HPDE6-E6E7 (cell line): ENCODE data around the gene MED17.
"Not testable (repeated sequence)": the region's sequence is repeated elsewhere in the genome, so short reads cannot be mapped to it uniquely, and the experiment has no call there.

Experiments used
- DNase-seq: peaks from one replicate; pipeline ENCODE4 v3.0.0; 2011; ENCODE audit warnings: missing footprints; ENCODE audit errors: extremely low spot score

The MED17 gene

DNA sequence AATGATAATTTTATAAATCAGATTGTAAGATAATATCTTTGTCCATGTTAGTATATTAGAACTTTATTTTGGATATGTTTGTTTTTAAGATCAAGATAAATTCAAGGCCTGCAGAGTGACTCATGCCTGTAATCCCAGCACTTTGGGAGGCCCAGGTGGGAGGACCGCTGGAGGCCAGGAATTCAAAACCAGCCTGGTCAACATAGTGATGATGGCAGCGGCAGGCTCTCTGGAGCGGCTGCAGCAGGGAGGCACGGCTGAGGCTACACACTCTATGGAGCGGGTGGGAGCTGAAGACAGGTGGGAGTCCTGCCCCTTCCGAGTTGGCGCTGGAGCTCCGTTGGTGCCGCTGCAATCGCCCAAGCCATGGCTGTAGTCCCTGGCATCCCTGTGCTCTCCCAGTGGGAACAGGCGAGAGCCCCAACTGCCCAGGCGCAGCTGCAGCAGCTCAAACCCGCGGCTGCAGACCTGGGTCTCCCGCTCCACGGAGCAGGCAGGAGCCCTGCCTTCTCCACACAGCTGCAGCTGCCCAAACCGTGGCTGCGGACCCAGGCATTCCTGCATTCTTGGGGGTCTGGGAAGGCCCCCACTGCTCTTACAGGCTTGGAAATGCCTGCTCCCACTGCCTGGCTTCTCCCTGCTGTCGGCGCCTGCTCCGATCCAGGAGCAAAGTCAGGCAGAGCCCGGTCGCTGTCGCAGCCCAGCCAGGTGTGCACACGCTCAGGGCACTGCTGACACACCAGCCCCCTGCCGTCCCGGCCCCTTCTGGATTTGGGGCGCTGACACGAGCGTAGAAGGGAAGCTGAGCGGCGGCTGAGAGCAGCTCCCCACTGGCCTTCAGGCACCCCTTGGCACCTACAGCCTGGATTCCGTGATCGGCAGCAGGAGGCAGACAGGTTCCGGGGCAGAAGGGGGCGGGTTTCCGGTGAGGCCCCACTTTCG lies 25.9 kb upstream of the MED17 start:
- DNase-seq: no peak

DNA sequence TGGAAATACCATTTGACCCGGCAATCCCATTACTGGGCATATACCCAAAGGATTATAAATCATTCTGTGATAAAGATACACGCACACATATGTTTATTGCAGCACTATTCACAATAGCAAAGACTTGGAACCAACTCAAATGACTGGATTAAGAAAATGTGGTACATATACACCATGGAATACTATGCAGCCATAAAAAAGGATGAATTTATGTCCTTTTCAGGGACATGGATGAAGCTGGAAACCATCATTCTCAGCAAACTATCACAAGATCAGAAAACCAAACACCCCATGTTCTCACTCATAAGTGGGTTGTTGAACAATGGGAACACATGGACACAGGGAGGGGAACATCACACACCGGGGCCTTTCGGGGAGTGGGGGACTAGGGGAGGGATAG lies 25.0 kb upstream of the MED17 start:
- DNase-seq: not testable (repeated sequence)

DNA sequence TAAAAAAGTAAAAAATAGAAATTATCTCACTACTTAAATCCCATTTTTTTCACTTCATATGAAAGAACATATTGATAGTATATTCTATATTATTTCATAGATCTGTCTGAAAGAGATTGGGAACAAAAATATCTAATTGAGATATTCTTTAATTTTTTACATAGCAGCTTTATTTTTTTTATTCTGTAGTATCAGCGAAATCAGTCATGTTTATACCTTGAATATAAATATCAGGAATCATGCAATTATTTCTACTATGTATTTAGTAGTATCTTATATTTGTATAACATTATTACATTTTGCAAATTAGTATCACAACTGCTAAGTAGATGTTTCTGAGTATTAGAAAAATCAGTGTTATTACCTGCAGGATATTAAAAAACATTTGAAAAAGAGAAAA lies 22.2 kb upstream of the MED17 start:
- no peak for DNase-seq

DNA sequence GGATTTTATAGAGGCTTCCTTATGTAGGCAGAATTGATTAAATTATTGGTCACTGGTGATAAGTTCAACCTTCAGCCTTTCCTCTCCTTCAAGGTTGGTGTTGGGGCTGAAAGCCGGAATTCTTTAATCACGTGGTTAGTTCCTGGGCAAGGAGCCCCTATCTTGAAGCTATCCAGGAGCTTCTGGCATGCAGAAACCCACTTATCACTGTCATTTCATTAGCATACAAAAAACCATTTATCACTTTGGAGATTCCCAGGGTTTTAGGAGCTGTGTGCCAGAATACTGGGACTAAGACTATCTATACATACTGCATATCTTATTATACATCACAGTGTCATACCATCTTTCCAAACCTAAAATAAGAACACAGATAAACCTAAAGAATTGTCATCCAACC lies 18.5 kb upstream of the MED17 start:
- no peak for DNase-seq

DNA sequence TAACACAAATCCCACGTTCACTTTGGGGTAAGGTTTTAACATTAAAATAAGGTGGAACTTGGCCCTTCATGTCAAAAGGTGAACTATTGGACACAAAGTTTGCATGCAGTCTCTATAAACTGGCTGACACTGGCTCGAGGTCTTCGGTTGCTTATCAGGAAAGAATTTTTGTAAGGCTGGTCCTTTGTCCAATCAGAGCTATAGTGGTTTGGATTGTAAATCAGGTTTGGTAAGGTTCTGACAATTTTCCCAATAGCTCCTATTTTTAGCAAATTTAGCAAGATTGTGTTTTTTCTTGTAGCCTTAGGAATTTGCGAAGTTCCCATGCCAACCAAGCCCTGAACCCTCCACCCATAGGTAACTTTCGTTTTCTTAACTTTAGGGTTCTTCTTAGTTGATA lies 17.6 kb upstream of the MED17 start:
- DNase-seq: no peak

DNA sequence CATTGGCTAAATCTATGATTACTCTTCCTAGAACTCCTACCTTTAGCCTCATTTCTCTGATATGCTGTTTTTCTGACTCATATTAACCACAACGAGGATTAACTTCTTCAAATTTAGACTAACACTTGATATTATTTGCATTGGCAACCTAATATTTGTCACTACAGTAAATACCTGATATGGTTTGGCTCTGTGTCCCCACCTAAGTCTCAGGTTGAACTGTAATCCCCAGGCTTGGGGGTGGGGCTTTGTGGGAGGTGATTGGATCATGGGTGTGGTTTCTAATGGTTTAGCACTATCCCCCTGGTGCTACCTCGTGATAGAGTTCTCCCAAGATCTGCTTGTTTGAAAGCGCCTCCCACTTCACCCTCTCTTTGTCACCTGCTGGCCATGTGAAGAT lies 17.1 kb upstream of the MED17 start:
- no peak for DNase-seq

DNA sequence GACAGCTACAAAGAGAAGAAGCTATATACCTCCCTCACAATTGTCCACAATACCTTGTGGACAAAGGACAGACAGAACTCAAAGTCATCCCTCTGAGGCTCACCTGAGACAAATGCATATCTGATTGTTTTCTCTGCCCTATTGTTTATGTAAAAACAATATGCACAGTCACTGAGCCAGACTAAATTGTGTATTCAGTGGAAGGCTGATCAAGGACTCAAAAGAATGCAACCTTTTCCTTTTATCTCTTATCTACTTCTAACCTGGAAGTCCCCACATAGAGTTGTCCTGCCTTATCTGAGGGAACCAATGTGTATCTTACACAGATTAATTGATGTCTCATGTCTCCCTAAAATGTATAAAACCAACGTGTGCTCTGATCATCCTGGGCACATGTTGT lies 13.9 kb upstream of the MED17 start:
- DNase-seq: no peak

DNA sequence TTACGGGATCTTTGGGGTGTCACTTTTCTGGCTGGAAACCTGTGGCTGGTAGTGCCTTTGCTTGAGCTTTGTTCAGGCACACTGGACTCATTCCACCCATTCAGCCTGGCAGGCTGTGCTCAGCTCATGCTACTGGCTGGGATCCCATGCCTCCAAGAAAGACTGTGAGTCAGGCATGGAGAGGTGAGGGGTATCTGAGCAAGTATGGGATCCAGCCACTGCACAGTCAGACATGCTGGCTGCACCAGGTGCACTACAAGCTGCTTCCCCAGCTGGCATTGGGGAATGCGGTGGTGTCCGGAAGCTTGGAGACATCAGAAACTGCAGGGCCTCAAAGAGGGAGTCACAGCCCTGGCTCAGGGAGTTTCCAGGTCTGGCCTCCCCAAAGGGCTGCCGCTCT lies 12.0 kb upstream of the MED17 start:
- no peak for DNase-seq

DNA sequence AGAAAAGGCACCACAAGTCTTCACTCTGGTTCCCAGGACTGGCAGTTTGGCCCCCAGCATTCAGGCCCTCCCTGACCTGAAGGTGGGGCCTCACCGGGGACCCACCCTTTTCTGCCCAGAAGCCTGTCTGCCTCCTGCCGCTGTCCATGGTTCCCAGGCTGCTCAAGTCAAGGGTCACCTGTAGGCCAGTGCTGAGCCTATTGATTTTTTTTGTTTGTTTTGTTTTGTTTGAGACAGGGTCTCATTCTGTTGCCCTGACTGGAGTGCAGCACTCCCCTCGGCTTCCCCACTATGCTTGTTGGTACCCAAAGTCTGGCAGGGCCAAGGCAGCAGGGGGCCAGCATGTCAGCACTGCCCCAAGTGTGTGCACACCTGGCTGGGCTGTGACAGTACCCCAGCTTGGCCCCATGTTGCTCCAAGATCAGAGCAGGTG lies 11.0 kb upstream of the MED17 start:
- no peak for DNase-seq

DNA sequence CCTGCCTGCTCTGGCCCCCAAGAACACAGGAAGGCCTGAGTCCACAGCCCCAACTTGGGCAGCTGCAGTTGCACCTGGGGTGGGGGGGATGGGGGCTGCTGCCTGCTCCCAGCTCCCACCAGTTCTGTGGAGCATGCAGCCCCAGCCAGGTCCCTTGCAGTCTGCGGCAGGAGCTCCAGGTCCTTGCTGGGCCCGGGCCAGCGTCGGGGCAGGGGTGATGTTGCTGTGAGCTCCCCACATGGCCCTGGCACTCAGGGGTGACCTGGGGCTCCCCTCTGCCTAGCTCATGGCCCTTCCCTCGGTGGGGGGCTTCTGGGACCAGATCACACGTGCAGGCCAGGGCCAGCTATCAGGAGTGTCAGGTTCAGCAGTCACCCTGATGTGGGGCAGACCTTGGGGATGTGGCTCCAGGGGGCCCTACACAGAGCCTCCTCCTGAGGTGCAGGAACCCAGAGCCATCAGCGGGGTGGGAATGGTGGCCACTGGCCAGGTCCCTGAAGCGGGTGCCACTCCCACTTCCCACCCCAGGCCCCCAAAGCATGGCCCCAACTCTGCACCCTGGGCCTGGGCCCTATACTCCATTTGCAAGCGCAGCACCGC lies 10.4 kb upstream of the MED17 start:
- DNase-seq: no peak

DNA sequence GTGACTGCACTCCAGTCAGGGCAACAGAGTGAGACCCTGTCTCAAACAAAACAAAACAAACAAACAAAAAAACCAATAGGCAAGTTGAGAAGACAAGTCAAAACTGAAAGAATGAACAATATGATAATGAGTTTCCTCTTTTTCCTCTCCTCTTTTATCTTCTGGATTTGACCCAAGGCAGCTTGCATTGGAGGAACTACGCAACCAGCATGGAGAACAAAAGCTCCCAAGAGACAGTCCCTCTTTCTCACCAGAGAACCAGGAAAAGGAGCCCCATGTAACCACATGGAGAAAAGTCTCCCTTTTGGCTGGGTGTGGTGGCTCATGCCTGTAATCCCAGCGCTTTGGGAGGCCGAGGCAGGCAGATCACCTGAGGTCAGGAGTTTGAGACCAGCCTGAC lies 9.5 kb upstream of the MED17 start:
- DNase-seq: not testable (repeated sequence)

DNA sequence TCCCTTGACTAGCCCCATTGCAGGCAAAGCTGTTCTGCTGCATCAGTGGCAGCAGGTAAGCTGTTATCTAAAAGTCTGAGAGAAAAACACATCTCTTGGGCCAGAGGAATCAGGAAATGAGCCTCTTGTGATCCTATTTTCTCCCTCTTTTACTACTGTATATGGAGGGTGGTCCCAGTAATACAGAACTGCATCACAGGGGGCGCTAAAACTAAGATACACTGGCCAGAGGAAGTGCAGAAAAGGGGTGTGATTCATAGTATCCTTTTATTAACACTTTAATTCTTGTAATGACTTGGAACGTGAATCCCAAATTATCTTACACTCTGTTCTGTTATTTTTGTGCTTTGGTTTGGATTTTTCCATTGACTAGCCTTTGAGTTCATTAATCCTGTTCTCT lies 8.8 kb upstream of the MED17 start:
- no peak for DNase-seq

DNA sequence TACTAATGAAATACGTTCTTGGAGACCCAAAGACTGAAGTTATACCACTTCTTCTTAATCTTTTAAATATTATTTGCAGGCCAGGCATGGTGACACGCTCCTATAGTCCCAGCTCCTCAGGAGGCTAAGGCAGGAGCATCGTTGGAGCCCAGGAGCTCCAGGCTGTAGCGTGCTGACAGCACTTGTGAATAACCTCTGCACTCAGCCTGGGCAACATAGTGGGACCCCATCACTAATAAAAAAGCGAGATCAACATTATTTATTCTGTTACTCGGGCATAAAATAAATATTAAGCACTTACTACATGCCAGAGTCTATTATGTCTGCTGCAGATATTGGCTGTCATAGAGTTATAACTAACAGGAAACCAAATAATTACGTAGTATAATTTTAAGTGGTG lies 720 bp upstream of the MED17 start:
- no peak for DNase-seq

DNA sequence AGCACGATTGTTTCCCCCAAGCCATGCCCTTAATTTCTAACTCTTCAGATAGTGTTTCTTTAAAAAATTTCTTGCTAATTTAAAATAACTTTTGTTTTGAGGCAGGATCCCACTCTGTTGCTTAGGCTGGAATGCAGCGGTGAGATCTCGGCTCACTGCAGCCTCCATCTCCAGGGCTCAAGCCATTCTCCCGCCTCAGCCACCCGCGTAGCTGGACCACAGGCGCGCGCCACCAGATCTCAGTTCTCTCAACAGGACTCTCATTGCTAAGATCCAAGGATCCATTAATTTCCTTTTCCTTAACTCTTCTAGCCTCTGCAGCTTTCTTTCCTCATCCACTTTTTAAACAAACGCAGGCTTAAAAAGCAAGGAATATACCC lies 327 bp upstream of the MED17 start:
- no peak for DNase-seq

DNA sequence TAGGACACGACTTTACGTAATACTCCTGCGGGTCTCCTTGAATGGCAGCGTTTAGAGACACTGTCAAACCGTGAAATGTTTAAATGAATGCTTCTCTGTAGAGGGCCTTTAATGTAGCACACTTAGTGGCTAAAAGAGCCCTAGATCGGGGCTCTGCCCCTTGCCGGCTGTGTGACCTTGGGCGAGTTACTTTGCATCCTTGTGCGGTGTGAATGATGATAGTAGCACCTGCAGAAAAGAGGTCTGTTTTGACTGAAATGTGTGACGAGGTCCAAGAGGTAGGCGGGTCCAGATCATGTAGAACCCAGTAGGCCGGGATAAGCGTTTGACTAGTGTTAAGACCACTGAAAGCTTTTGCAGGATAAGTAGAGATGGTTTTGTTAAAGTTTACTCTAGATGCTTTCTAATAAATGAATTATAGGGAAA lies 866 bp downstream of the MED17 start:
- DNase-seq: no peak

DNA sequence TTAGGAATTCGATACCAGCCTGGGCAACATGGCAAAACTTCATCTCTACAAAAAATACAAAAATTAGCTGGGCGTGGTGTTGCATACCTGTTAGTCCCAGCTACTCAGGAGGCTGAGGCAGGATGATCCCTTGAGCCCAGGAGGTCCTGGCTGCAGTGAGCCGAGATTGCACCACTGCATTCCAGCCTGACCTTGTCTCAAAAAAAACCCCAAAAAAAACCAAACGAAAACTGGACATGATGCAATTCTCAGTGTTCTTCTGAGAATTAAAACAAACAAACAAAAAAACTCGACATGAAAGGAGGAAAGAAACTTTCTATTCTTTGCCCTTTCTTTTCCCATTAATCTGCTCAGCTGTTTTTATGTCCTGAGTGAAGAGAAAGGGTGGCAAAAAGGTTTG lies 7.4 kb downstream of the MED17 start:
- DNase-seq: no peak

DNA sequence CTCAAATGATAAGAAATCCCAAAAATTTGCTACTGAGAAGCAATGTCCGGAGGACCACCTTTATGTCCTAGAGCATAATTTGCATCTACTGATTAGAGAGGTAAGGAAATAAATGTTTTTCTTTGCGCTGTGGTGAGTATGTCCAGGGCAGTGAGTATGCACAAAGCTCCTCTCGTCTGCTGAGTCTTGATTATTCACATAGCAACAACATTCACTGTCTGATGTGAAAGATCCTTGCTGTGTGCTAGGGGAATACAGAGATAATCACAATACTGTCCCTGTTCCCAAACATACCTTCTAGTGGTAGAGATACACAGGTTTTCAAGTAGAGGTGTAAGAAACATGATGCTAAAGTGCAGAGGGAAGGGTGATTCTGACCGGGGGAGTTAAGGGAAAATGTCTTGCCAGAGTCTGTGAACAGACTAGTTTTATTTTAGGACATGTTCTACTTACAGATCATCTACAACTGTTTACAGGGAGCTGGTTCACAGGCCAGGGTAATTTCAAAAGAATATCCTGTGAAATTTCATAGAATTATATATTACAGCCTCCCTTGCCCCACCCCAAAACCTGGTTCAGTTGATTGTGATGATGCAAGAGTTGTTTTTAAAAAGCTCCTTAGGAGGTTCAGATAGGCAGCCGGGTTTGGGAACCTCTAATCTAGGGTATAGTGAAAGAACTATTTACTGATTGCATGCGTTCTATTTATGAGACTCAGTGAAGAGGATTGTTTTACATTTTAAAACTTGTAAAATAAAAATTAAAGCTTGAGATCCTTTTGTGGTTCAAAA lies 12.6 kb downstream of the MED17 start:
- DNase-seq: no peak

DNA sequence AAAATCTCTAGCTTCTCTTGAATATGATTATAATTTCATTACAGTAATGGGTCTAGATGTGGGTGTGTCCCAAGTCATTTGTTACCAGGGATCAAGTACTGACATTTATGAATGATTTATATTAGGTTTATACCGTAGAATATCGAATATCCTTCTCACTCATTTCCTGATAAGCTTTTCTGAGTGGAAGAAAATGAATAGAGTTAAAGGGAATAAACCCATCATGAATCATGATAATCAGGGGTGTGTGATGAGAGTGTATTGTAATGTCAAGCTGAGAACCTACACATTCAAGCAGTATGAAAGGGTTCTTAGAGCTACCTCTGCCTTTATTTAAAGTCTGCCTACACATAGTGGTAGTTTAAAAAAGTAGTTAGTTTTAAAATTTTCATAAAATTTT lies 17.3 kb downstream of the MED17 start:
- no peak for DNase-seq

DNA sequence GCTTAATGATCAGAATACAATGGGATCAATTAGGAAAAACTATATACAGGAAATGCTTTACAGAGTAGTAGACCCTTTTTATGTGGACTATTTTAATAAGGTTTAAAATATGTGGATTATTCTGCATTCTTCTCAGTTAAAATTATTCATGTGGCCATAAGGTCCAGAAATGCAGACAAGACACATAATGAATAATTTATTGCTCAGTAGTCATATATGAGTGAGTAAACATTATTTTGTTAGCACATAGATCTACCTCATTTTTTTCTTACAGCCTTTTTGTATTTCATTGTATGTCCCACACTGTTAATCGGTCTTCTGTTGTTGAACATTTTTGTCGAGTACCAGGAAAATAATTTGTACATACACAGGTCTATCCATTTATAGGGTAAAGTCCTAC lies 20.8 kb downstream of the MED17 start:
- DNase-seq: no peak

DNA sequence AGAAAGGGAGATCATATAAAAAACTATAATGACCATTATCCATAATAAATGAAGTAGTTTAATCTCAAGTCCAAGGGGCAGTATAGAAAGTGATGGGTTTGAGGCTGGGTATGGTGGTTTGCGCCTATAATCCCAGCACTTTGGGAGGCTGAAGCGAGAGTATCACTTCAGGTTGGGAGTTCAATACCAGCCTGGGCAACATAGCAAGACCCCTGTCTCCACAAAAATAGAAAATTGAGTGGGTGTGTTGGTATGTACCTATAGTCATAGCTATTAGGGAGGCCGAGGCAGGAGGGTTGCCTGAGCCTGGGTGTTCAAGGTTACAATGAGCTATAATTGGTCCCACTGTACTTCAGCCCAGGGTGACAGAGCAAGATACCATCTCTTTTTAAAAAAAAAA lies 23.9 kb downstream of the MED17 start:
- DNase-seq: no peak

DNA sequence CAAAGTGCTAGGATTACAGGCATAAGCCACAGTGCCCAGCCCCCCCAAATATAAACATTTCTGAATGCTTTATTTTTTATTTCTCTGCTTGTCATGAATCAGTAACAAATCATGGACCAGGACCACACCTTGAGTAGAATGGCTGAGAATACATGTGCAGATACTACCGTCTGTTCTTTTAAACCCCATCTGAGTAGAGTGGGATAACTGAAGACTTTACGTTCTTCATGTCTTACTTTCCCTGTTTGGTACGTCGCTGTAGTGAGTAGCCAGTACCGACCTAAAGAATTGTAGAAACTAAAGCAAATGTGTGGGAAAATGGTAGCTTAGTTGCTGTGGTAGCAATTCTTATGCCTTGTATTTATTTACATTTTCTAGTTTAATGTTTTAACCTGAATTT lies 29.9 kb downstream of the MED17 start:
- no peak for DNase-seq

DNA sequence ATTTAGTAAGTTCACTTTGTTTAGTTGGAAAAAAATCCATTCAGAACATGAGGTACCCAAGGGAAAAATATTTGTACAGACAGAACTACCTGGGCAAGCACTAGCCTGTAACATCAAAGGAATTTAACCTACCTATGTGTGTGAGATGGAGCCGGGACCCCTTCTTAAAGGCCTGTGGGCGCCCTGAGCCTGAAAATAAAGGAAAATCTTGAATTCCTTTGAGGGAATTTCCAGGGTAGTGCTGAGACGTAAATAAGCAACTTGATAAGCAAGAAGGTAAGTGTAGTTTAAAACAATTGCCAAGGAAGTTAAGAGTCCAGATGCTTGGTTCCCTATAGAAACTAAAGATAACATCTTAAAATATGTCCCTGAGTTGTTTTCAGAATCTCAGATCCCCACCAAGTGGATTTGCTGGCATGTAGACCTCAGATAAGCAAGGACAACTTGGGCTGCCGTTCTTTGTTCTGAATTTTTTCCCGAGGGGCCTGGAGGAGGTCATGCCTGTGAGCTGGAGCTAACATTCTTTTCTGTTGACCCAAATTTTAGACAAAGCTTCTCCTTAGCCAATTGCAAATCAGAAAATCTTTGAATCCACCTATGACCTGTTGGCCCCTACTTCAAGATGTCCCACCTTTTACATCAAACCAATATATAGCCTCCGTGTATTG lies 31.0 kb downstream of the MED17 start:
- no peak for DNase-seq
